ENCODE measurements around the gene AQP3. TPM values are rescaled to one million over a fixed set of nuclear protein-coding genes. Genes with fewer than 3 reads are reported as not detected.
A peak's percentile ranks its signal among the peaks of the same experiment; 100 is the strongest.

The AQP3 gene
- total RNA-seq, 2 experiments from 2014 or later = 1.2 to 2.6 TPM

GRCh38 chr9:33453999-33454660 is 6.7 kb upstream of the AQP3 start:
- intact Hi-C loops (cut with micrococcal nuclease) = loop anchor here (5.0 kb wide), 1 partner anchor 37 kb away; no protein-coding TSS in a partner anchor
- Mint-ChIP-seq H3K4me1 (ENCODE audit: low read depth) (peaks cover 64% of the 10 kb centered on the region), H3K36me3 (ENCODE audit: low read depth) (peaks cover 3% of the 10 kb centered on the region), H3K4me3 (no peak overlapping the region), H3K9me3 (no peaks in the 10 kb centered on the region), H3K27ac (peak overlapping the region; percentile 73), H3K27me3 (no peaks in the 10 kb centered on the region)
- no peak for TF ChIP-seq CTCF (IDR thresholded peaks at IDR 0.05)
- ATAC-seq (peak; percentile 12), DNase-seq (peak; percentile 61)
- ChIA-PET POLR2A (interaction anchor here (1.0 to 2.0 kb wide), 6 partner anchors 10 to 164 kb away, joined by 3 to 8 read pairs (median 4); partner anchors contain the start of gene NFX1), CTCF (interaction anchor here (1.0 to 4.2 kb wide), 13 partner anchors 11 to 181 kb away, joined by 3 to 83 read pairs (median 8); partner anchors contain the start of genes NFX1 and NOL6)

GRCh38 chr9:33453286-33453860 is 6.0 kb upstream of the AQP3 start:
- CTCF ChIA-PET = interaction anchor here (0.5 to 4.2 kb wide), 26 partner anchors 7 to 180 kb away, joined by 3 to 83 read pairs (median 4); partner anchors contain the start of genes NFX1 and NOL6
- Mint-ChIP-seq H3K27ac (peak overlapping the region; percentile 73), H3K9me3 (no peaks in the 10 kb centered on the region), H3K4me1 (ENCODE audit: low read depth) (peaks cover 59% of the 10 kb centered on the region), H3K36me3 (ENCODE audit: low read depth) (peaks cover 2% of the 10 kb centered on the region), H3K4me3 (no peak overlapping the region), H3K27me3 (no peaks in the 10 kb centered on the region)
- POLR2A ChIA-PET = interaction anchor here (0.6 to 2.0 kb wide), 10 partner anchors 11 to 970 kb away, joined by 3 to 8 read pairs (median 3); partner anchors contain the start of genes NFX1 and NOL6
- intact Hi-C loops (cut with micrococcal nuclease) = loop anchor here (5.0 kb wide), 1 partner anchor 36 kb away; no protein-coding TSS in a partner anchor
- DNase-seq (peak; percentile 52), ATAC-seq (peak; percentile 53)
- no peak for TF ChIP-seq CTCF (IDR thresholded peaks at IDR 0.05)

- Mint-ChIP-seq H3K9me3 (no peaks in the 10 kb centered on the region), H3K27ac (peak overlapping the region; percentile 73), H3K36me3 (ENCODE audit: low read depth) (no peaks in the 10 kb centered on the region), H3K4me3 (no peak overlapping the region), H3K4me1 (ENCODE audit: low read depth) (peaks cover 60% of the 10 kb centered on the region), H3K27me3 (no peaks in the 10 kb centered on the region)
- ChIA-PET POLR2A (interaction anchor here (0.6 to 2.0 kb wide), 9 partner anchors 11 to 970 kb away, joined by 3 to 8 read pairs (median 3); partner anchors contain the start of genes NFX1 and NOL6), CTCF (interaction anchor here (0.5 to 4.2 kb wide), 27 partner anchors 8 to 180 kb away, joined by 3 to 83 read pairs (median 4); partner anchors contain the start of genes NFX1 and NOL6)
- TF ChIP-seq CTCF (IDR thresholded peaks at IDR 0.05) = peak; percentile 88
- intact Hi-C loops (cut with micrococcal nuclease) = loop anchor here (5.0 kb wide), 1 partner anchor 36 kb away; no protein-coding TSS in a partner anchor
- DNase-seq = peak; percentile 80
- ATAC-seq = peak; percentile 84
These were observed 5.5 kb upstream of the AQP3 start for GRCh38 chr9:33452828-33453271.

GRCh38 chr9:33450621-33451146 is 3.3 kb upstream of the AQP3 start:
- no peak overlapping the region for H3K27ac Mint-ChIP-seq
- H3K4me3 Mint-ChIP-seq = no peak overlapping the region
- peaks cover 58% of the 10 kb centered on the region for H3K4me1 Mint-ChIP-seq (ENCODE audit: low read depth)
- no peak for ATAC-seq
- H3K27me3 Mint-ChIP-seq = no peaks in the 10 kb centered on the region
- intact Hi-C loops (cut with micrococcal nuclease) = loop anchor here (5.0 kb wide), 1 partner anchor 33 kb away; no protein-coding TSS in a partner anchor
- no peak for TF ChIP-seq CTCF (IDR thresholded peaks at IDR 0.05)
- no peak for DNase-seq
- POLR2A ChIA-PET = interaction anchor here (1.1 to 1.2 kb wide), 3 partner anchors 8 to 23 kb away, joined by 3 read pairs; no protein-coding TSS in a partner anchor
- H3K9me3 Mint-ChIP-seq = no peaks in the 10 kb centered on the region
- CTCF ChIA-PET = interaction anchor here (0.6 to 5.4 kb wide), 6 partner anchors 7 to 48 kb away, joined by 3 to 83 read pairs (median 19); partner anchors contain the start of genes AQP7 and NOL6
- no peaks in the 10 kb centered on the region for H3K36me3 Mint-ChIP-seq (ENCODE audit: low read depth)

All from activated CD8-positive, alpha-beta T cell treated with anti-CD3 and anti-CD28 coated beads for 36 hours (primary cell).